Thymus (tissue), 11 donors: ENCODE data around the gene NCF4. TPM values are rescaled to one million over a fixed set of nuclear protein-coding genes. Genes with fewer than 3 reads are reported as not detected.
A peak's percentile ranks its signal among the peaks of the same experiment; 100 is the strongest.

ENCODE experiments used
- DNase-seq, 9 donors: peaks; one replicate each; pipeline ENCODE4 v3.0.0-alpha.2; 2013; ENCODE audit warnings: low spot score in 9 of 9, low read depth in 6 of 9, missing footprints in 1 of 9
- H3K27ac ChIP-seq, 2 donors: one replicate each; pipeline ENCODE4 v1.5.1; 2013; ENCODE audit warnings: control low read depth in 1 of 2, low read depth in 1 of 2, low read length in 1 of 2, mild to moderate bottlenecking in 1 of 2, moderate library complexity in 1 of 2
- H3K27me3 ChIP-seq, 2 donors: one replicate each; pipeline ENCODE4 v1.5.1; 2013; ENCODE audit warnings: low read length in 1 of 2; ENCODE audit not compliant: control insufficient read depth in 2 of 2, insufficient read depth in 1 of 2
- H3K36me3 ChIP-seq, 2 donors: one replicate each; pipeline ENCODE4 v1.5.1; 2013; ENCODE audit warnings: low read length in 1 of 2, mild to moderate bottlenecking in 1 of 2, moderate library complexity in 1 of 2; ENCODE audit not compliant: control insufficient read depth in 2 of 2, insufficient read depth in 2 of 2
- H3K4me1 ChIP-seq, 2 donors: one replicate each; pipeline ENCODE4 v1.5.1; 2013; ENCODE audit warnings: low read length in 2 of 2; ENCODE audit not compliant: control insufficient read depth in 2 of 2, insufficient read depth in 2 of 2
- H3K4me3 ChIP-seq, 2 donors: one replicate each; pipeline ENCODE4 v1.5.1; 2013; ENCODE audit warnings: low read length in 2 of 2, control low read depth in 1 of 2, mild to moderate bottlenecking in 1 of 2
- H3K9me3 ChIP-seq, 2 donors: one replicate each; pipeline ENCODE4 v1.5.1; 2013; ENCODE audit warnings: low read length in 1 of 2, mild to moderate bottlenecking in 1 of 2; ENCODE audit not compliant: control insufficient read depth in 2 of 2, insufficient read depth in 1 of 2
- WGBS: extraction: QIAGEN DNeasy Blood & Tissue Kit; methylation state at CpG from one replicate; pipeline ENCODE4 v1.1.7; 2013; 5-methylcytosine and 5-hydroxymethylcytosine counted together
- polyA plus RNA-seq: library from polyadenylated mRNA; stranded (reverse); fragments of 200-250 nt; gene quantifications from one replicate; pipeline ENCODE4 v1.2.3, GENCODE V29; 2013
- total RNA-seq: library from RNA; stranded (reverse); fragments of 120-200 nt; gene quantifications from one replicate; pipeline ENCODE4 v1.2.4, GENCODE V29; 2013
- donor health status: healthy.

NCF4 gene
- total and polyA plus RNA-seq, 2 donors: 17.6 to 24.0 TPM

DNA sequence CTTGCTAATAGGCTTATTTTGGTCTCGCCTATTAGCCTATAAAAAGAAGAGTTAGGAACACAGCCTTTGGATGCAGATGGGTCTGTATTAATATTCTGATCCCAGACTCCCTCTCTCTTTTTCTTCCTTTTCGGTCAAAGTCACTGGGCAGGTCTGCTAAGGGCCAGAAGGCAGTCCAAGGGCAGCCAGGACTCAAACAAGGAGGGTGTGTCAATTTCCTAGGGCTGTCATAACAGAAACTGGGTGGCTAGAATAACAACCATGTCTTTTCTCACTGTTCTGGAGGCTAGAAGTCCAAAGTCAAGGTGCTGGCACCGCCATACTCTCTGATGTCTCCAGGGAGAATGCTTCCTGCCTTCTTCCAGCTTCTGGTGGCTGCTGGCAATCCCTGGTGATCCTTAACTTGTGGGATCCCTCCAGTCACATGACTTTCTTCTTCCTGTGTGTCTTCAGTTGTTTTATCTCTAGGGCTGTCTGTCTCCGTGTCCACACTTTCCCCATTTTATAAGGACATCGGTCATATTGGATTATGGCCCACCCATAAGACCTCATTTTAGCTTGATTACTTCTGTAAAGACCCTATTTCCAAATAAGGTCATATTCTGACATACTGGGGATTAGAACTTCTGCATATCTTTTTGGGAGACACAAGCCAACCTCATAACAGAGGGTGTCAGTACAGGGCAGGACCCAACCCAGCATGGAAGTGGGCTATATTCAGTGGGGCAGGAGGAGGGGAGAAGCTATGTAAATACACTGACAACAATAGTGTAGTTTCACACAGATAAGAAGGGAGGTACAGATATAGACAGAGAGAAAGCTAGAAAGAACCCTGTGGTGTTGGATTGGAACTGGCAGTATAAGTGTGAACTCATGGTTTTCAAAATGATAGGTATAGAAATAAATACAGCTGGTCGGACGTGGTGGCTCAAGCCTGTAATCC, 46.7 kb downstream of the NCF4 start:
- no peak overlapping the region for H3K27ac ChIP-seq
- H3K27me3 ChIP-seq: no peaks in the 10 kb centered on the region
- H3K36me3 ChIP-seq: no peaks in the 10 kb centered on the region
- no peaks in the 10 kb centered on the region for H3K4me1 ChIP-seq
- H3K9me3 ChIP-seq: no peaks in the 10 kb centered on the region
- no peak overlapping the region for H3K4me3 ChIP-seq
- 96% methylated on average over 7 of the region's 7 CpGs for WGBS
- no peak for DNase-seq

DNA sequence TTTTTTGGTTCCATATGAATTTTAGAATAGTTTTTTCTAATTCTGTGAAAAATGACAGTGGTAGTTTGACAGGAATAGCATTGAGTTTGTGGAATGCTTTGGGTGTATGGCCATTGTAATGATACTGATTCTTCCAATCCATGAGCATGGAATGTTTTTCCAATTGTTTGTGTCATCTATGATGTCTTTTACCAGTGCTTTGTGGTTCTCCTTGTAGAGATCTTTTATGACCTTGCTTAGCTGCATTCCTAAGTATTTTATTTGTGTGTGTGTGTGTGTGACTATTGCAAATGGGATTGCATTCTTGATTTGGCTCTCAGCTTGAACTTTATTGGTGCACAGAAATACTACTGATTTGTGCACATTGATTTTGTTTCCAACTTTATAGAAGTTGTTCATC, 49.7 kb downstream of the NCF4 start:
- no peak overlapping the region for H3K27ac ChIP-seq

DNA sequence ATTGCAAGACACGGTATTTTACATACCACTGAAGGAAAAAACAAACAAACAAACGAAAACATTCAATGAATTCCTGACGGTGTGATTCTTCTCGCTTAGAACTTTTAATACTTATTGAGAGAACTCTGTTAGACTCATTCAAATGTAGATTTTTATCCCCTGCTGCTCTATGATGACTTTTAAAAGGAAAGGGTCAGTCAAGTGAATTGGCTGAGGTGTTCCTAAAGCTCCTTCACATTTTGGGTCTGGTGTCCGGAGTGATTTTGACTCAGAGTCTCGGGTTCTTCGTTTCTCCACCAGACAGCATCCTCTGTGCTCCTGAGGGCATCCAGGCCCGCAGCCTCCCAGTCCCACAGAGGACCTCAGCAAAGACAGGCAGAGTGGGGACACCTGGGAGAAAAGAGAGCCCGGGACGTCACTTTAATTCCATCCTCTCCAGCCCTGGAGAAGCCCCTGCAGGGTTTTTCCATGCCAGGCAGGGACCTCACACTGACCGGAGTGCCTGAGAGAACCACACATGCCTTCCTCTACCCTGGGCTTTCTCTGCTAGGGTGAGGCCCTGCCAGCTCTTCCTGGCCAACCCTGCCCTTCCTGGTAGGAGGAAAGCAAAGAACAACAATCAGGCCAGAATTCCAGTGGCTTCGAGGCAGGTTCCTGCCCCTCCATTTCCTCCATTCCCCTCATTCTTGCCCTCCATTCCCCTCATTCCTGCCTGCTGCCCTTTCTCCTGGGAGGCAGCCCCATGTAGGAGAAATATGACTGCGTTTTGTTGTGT, 51.3 kb downstream of the NCF4 start:
- H3K4me3 ChIP-seq: no peak overlapping the region
- DNase-seq: no peak
- no peak overlapping the region for H3K27ac ChIP-seq
- no peaks in the 10 kb centered on the region for H3K9me3 ChIP-seq
- WGBS: 95% methylated on average over 13 of the region's 13 CpGs
- peaks cover 0 to 9% of the 10 kb centered on the region in 2 donors for H3K4me1 ChIP-seq
- H3K27me3 ChIP-seq: no peaks in the 10 kb centered on the region
- H3K36me3 ChIP-seq: no peaks in the 10 kb centered on the region

More for the DNA sequence above, 49.7 kb downstream of the NCF4 start:
- Histone ChIP-seq H3K4me3 (no peak overlapping the region), H3K36me3 (no peaks in the 10 kb centered on the region), H3K4me1 (peaks cover 0 to 9% of the 10 kb centered on the region in 2 donors), H3K27me3 (no peaks in the 10 kb centered on the region), H3K9me3 (no peaks in the 10 kb centered on the region)
- no peak for DNase-seq

DNA sequence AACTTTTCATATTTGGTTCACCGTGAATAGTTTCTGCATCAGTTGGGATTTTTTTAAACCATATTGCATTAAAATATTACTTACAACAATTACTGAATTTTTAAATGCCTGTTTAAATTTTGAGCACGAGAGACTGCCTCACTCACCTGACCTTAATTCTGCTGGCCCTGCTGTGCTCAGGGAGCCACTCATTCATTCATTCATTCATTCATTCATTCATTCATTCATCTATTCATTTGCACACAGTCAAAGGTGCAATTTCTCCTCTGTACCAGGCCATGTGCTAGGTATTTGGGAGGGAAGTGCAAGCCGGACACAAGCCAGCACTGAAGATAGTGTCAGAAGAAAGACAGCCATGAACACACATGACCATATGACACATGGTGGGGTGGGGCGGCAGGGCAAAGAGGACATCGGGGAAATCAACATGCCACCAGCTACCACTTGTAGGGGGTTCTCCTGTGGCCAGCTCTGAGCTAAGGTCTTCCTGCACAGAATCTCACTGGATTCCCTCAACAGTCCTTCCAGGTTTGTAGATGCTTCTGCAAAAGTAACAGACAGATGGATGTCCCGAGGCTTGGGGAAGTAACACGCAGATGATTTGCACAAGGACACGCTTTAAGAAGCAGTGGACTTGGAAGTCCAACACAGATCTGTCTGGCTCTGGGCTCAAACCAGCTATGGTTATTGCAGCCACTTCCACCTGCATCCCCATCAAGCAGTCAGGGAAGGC, 52.1 kb downstream of the NCF4 start:
- DNase-seq: no peak
- no peak overlapping the region for H3K4me3 ChIP-seq
- H3K36me3 ChIP-seq: no peaks in the 10 kb centered on the region
- WGBS: 94% methylated on average over 8 of the region's 8 CpGs
- no peaks in the 10 kb centered on the region for H3K9me3 ChIP-seq
- H3K27me3 ChIP-seq: no peaks in the 10 kb centered on the region
- H3K27ac ChIP-seq: no peak overlapping the region
- H3K4me1 ChIP-seq: peaks cover 0 to 9% of the 10 kb centered on the region in 2 donors

DNA sequence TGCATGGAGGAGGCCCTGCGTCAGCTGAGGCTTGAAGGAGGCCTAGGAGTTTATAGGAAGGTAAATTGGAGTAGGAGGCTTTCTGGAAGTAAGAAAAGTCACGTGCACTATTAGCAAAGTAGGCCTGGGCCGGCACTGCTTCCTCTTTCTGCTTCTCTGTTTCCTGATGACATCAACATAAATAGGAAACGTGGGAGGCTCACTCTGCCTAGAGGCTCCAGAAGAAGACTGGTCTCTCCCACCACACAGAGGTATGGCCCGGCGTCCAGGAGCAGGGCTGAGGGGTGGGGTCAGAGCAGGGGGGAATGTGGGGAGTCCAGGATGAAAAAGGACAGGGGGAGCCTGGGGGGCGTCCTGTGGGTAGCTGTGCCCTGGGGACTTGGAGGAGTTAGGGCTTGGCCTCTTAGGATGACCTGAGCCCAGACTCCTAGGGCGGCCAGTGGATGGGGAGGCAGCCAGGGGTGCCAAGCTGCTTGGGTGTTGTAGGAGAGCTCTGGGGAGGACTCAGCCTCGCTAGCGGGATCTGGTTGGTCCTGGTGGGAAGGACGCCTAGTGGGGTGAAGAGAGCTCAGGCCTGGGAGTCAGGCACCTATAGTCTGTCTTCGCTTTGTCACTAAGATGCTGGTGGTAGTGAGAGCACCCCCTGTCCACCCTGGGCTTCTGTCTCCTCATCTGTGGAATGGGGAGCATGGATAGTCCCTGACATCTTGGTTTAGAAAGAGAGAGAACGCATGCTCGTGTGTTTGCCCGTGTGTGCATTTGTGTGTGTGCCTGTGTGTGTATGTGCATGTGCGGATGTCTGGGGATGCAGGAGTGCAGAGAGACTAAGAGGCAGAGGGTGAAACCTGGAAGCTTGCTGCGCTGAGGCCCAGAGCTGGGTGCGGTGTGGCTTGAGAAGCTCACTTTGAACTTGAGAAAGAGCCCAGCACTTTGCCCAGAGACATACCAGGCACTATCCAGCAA, 52.9 kb downstream of the NCF4 start, which contains the start of gene CSF2RB:
CSF2RB (plus strand) TSS at position 202 of the 963 bp plus-strand sequence. CDS start 8,580 bp downstream, outside the sequence.
- H3K4me1 ChIP-seq: peaks cover 0 to 9% of the 10 kb centered on the region in 2 donors
- DNase-seq: peak in 1 of 9 donors; percentile 24
- H3K27ac ChIP-seq: peak within 1 kb of the TSS in 1 of 2 donors; percentile 46
- no peaks in the 10 kb centered on the region for H3K27me3 ChIP-seq
- H3K9me3 ChIP-seq: no peaks in the 10 kb centered on the region
- no peaks in the 10 kb centered on the region for H3K36me3 ChIP-seq
- 63% methylated on average over 18 of the region's 18 CpGs for WGBS
- no peak within 1 kb of the TSS for H3K4me3 ChIP-seq

DNA sequence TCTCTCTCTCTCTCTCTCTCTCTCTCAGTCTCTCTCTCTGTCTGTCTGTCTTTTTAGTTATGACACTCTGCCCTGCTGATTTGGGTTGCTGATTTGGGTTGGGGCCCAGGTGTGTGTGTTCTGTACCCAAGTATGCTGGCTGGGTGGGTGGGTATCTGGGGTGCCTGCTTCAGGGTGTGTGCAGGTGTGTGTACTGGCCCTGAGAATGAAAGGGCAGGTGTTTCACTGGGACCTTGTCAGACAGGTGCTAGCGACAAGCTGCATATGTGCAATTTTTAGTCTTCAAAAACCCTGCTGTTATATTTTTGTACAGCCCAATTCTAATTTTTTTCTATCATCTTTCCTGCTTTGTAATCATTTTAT, 53.6 kb downstream of the NCF4 start:
- no peak for DNase-seq
- no peaks in the 10 kb centered on the region for H3K36me3 ChIP-seq
- H3K27ac ChIP-seq: no peak overlapping the region
- H3K27me3 ChIP-seq: no peaks in the 10 kb centered on the region
- 90% methylated on average over 1 of the region's 1 CpG for WGBS
- peaks cover 0 to 9% of the 10 kb centered on the region in 2 donors for H3K4me1 ChIP-seq
- no peaks in the 10 kb centered on the region for H3K9me3 ChIP-seq
- no peak overlapping the region for H3K4me3 ChIP-seq

DNA sequence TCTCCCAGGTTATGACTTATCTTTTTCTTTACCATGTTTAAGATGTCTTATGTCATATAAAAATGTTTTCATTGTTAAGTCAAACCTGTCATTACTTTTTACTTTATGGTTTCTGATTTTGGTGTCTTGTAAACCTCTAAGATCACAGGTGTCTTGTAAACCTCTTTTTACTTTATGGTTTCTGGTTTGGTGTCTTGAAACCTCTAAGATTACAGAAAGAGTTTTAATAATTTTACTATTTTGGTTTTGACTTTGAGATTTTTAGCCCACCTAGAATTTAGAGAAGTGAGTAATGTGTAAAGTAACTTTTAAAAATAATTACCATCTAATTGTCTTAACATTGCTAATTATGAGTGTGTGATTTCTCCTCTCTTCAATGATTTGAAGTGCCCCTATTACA, 55.2 kb downstream of the NCF4 start:
- H3K27me3 ChIP-seq: no peaks in the 10 kb centered on the region
- peaks cover 0 to 9% of the 10 kb centered on the region in 2 donors for H3K4me1 ChIP-seq
- no peaks in the 10 kb centered on the region for H3K9me3 ChIP-seq
- DNase-seq: no peak
- H3K4me3 ChIP-seq: no peak overlapping the region
- H3K36me3 ChIP-seq: no peaks in the 10 kb centered on the region
- no peak overlapping the region for H3K27ac ChIP-seq

DNA sequence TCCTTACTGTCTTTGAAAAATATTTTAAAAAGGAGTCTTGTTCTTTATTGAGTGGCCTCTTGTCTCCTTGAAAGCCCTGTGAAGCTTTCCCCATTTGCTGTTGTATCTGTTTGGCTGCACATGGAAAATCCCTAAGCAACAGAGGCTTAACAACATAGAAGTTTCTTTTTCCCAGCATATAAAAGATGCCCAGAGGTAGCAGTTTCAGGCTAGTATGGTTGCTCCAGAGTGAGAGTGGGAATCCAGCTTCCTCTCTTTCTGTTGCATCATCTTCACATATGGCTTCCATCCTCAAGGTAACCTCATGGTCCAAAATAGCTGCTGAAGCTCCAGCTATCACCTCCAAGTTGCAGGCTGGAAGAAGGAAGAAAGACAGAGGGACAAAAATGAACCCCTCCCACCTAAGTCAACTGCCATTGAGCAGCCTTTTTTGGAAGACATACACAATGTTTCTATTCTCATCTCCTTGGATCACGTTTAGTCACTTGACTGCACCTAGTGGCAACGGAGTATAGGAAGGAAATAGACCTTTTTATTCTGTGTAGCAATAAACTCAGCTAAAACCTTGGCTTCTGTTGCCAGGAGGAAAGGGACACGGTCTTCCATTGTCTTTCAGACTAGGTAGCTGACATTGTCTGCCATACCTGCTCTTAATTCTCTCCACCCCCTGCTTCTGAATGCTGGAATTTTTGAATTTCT, 57.9 kb downstream of the NCF4 start:
- Histone ChIP-seq H3K4me3 (no peak overlapping the region), H3K36me3 (no peaks in the 10 kb centered on the region), H3K27me3 (no peaks in the 10 kb centered on the region), H3K9me3 (no peaks in the 10 kb centered on the region), H3K4me1 (peaks cover 0 to 11% of the 10 kb centered on the region in 2 donors), H3K27ac (no peak overlapping the region)
- no peak for DNase-seq
- WGBS: 91% methylated on average over 3 of the region's 3 CpGs
